ENCODE data around the gene RBMY1E.
"Not testable (repeated sequence)": the region's sequence is repeated elsewhere in the genome, so short reads cannot be mapped to it uniquely, and the experiment has no call there.

DNA sequence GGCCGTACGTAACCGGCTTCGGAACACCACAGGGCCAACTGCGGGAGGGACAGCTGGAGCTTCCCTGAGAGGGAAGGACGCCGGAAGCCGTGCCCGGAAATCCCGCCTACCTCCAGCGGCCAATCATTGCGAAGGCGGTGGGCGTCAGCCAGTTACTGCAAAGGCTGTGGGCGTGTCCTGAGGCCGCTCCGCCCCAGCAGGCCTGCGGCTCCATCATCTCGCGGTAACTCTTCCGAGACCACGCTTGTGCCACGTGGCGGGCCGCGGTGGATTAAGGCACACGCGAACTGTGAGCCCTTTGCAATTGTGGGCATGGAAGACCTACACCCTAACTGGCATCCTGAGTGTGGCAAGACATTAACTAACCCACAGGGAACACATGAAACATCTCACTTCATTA is 23.4 kb downstream of the RBMY1E start, which contains the start of gene RBMY1D:
- TF ChIP-seq, protein P1, sequence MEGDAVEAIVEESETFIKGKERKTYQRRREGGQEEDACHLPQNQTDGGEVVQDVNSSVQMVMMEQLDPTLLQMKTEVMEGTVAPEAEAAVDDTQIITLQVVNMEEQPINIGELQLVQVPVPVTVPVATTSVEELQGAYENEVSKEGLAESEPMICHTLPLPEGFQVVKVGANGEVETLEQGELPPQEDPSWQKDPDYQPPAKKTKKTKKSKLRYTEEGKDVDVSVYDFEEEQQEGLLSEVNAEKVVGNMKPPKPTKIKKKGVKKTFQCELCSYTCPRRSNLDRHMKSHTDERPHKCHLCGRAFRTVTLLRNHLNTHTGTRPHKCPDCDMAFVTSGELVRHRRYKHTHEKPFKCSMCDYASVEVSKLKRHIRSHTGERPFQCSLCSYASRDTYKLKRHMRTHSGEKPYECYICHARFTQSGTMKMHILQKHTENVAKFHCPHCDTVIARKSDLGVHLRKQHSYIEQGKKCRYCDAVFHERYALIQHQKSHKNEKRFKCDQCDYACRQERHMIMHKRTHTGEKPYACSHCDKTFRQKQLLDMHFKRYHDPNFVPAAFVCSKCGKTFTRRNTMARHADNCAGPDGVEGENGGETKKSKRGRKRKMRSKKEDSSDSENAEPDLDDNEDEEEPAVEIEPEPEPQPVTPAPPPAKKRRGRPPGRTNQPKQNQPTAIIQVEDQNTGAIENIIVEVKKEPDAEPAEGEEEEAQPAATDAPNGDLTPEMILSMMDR (IDR thresholded peaks at IDR 0.05; ENCODE audit: low read length) = not testable (repeated sequence)
- not testable (repeated sequence) for TF ChIP-seq EZH2 (IDR thresholded peaks at IDR 0.05; ENCODE audit: borderline replicate concordance, low read length)

Measured in OCI-LY1 (cell line).